Measurements from ENCODE around the gene TAC3. TPM values are rescaled to one million over a fixed set of nuclear protein-coding genes. Genes with fewer than 3 reads are reported as not detected.

Gene TAC3
- total RNA-seq, 3 donors from 2014 or later = 0.81 to 2.0 (median 1.8) TPM

DNA sequence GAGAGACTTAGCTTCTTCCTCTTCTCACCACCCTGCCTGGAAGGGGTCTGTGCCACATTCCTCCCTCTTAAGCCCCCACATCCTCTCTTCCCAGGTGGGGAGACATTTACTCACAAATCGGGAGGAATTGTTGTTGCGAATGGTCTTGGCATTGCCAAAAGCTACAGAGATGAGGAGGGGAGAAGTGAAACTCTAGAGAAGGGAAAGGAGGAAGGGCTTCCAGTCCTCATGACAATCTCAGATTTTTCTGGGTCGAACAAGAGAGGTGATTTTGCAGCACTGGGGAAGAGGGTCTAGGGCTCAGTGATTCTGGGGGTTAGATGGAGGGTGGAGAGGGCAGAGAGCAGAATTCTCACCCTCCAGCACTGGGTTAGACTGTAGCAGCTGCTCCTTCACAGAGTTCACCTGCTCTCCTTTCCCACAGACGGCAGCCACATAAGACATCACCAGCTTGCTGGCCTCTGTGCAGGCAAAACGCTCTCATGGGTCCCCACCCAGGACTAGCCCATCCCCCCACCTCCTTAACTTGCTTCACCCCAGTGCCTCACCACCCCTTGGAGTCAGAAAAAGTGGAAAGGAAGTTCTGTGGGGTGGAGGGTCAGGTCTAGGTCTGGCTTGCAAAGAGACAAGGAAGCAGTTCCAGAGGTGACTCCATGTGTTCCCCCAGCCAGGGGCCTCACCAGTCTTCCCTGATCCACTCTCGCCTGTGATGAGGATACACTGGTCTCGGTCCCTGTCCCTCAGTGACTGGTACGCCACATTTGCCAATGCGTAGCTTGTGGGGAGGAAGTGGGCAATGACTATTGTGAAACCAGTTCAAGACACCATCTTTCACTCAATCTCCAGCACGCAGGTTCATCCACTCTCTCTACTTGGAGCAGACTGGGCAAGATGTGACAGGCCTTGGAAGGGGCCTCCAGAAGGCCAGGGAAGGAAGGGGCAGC lies 30.9 kb upstream of the TAC3 start:
- no peaks in the 10 kb centered on the region for H3K36me3 ChIP-seq (ENCODE audit: low read depth)
- ATAC-seq (no peak), DNase-seq (no peak)
- H3K9me3 ChIP-seq = no peaks in the 10 kb centered on the region
- no peak for TF ChIP-seq CTCF (IDR thresholded peaks at IDR 0.05)
- H3K4me1 ChIP-seq (ENCODE audit: low read depth) = peaks cover 19% of the 10 kb centered on the region
- H3K4me3 ChIP-seq = no peak overlapping the region
- intact Hi-C loops (cut with DNase I, micrococcal nuclease) = no loop called here

DNA sequence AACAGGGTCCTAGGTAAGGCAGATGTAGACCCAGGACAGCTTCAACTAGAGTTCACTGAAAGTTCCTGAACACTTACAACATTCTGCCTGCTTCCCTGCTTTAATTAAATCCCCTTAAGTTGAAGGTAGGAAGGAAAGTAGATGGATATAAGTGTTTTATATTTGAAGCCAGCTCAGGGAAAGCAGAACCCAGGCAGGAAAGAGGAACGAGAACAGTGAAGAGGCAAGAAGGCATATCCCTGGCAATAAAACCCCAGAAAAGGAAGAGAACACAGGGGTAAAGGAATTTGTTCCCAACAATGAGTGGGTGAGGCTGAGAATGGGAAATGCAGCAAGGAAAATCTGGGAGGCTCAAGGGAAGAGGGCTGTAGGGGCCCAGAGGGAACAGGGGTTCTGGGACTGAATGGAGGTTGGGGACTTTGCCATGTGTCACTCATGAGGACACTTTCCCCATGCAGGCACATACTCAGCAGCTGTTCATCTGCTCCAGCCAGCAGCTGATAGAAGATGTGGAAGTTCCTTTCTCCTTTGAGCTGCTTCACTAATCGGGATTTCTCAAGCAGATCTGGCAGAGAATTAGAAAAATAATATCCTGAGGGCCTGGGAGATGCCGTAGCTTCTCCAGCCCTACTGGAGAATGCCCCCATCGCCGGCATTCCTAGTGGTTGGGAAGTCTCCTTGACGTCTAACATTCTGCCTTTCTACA lies 29.9 kb upstream of the TAC3 start:
- DNase-seq (no peak), ATAC-seq (no peak)
- no peak overlapping the region for H3K4me3 ChIP-seq
- H3K9me3 ChIP-seq = no peaks in the 10 kb centered on the region
- no peaks in the 10 kb centered on the region for H3K36me3 ChIP-seq (ENCODE audit: low read depth)
- H3K4me1 ChIP-seq (ENCODE audit: low read depth) = peaks cover 18% of the 10 kb centered on the region
- TF ChIP-seq CTCF (IDR thresholded peaks at IDR 0.05) = no peak
- intact Hi-C loops (cut with DNase I, micrococcal nuclease) = no loop called here

- TF ChIP-seq CTCF (IDR thresholded peaks at IDR 0.05) = no peak
- no peak for DNase-seq
- no peak overlapping the region for H3K4me3 ChIP-seq
- no peaks in the 10 kb centered on the region for H3K36me3 ChIP-seq (ENCODE audit: low read depth)
- peaks cover 10% of the 10 kb centered on the region for H3K4me1 ChIP-seq (ENCODE audit: low read depth)
- H3K9me3 ChIP-seq = no peaks in the 10 kb centered on the region
- ATAC-seq = no peak
- intact Hi-C loops (cut with DNase I, micrococcal nuclease) = no loop called here
Observed at GRCh38 chr12:57044889-57045288, 28.6 kb upstream of the TAC3 start.

GRCh38 chr12:57044468-57044867 lies 28.1 kb upstream of the TAC3 start:
- no peak for TF ChIP-seq CTCF (IDR thresholded peaks at IDR 0.05)
- Histone ChIP-seq H3K36me3 (ENCODE audit: low read depth) (no peaks in the 10 kb centered on the region), H3K9me3 (no peaks in the 10 kb centered on the region), H3K4me1 (ENCODE audit: low read depth) (peaks cover 10% of the 10 kb centered on the region), H3K4me3 (no peak overlapping the region)
- ATAC-seq (no peak), DNase-seq (no peak)
- intact Hi-C loops (cut with DNase I, micrococcal nuclease) = no loop called here

- Histone ChIP-seq H3K36me3 (ENCODE audit: low read depth) (peaks cover 12% of the 10 kb centered on the region), H3K9me3 (no peaks in the 10 kb centered on the region), H3K4me3 (no peak overlapping the region), H3K4me1 (ENCODE audit: low read depth) (peaks cover 4% of the 10 kb centered on the region)
- intact Hi-C loops (cut with DNase I, micrococcal nuclease) = no loop called here
- no peak for TF ChIP-seq CTCF (IDR thresholded peaks at IDR 0.05)
- DNase-seq (no peak), ATAC-seq (no peak)
Observed at GRCh38 chr12:57042695-57043094, 26.4 kb upstream of the TAC3 start.
